Panc1 (cell line): ENCODE results near the gene KLHDC10.

ENCODE experiments used
- POLR2AphosphoS5 ChIP-seq: IDR thresholded peaks from 2 replicates; pipeline ENCODE4 v1.6.1; 2012; ENCODE audit warnings: mild to moderate bottlenecking, low read depth, low read length, moderate library complexity
- SIN3A ChIP-seq: IDR thresholded peaks from 2 replicates; pipeline ENCODE4 v1.6.1; 2012; ENCODE audit warnings: low read depth, mild to moderate bottlenecking, low read length, moderate library complexity, borderline replicate concordance; ENCODE audit not compliant: insufficient read depth
- TCF7L2 ChIP-seq: IDR thresholded peaks from 2 replicates; pipeline ENCODE4 v1.6.1; 2011; ENCODE audit warnings: mild to moderate bottlenecking, low read depth, low read length, inconsistent platforms
- TF ChIP-seq, protein P1 (sequence below): fragments of 450-650 bp; IDR thresholded peaks from 2 replicates; pipeline ENCODE4 v1.5.1; 2017; ENCODE audit warnings: mild to moderate bottlenecking
- TF ChIP-seq, protein P2 (sequence below), 2 experiments: IDR thresholded peaks; 2 replicates each; pipeline ENCODE4 v1.6.1; 2011 to 2012; ENCODE audit warnings: low read depth in 2 of 2, control low read depth in 1 of 2, low read length in 1 of 2, mild to moderate bottlenecking in 1 of 2, moderate library complexity in 1 of 2; ENCODE audit not compliant: insufficient read depth in 1 of 2

DNA sequence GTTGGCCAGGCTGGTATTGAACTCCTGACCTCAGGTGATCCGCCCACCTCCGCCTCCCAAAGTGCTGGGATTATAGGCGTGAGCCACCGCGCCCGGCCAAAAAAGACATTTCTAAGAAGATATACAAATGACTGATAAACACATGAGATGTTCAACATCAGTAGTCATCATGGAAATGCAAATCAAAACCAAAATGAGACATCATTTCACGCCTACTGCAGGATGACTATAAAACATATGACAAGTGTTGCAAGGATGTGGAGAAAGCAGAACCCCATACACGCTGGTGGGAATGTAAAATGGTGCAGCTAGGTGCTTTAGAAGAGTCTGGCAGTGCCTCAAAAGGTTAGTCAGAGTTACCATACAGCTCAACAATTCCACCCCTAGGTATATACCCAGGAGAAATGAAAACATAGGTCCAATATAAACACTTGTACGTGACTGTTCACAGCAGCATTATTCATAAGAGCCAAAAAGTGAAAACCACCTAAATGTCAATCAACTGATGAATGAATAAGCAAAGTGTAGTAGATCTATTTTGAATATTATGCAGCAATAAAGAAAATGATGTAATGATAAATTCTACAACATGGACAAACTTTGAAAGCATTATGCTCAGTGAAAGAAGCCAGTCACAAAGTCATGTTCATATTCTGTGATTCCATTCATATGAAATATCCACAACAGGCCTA lies 110.4 kb downstream of the KLHDC10 start:
- TF ChIP-seq, protein P1, sequence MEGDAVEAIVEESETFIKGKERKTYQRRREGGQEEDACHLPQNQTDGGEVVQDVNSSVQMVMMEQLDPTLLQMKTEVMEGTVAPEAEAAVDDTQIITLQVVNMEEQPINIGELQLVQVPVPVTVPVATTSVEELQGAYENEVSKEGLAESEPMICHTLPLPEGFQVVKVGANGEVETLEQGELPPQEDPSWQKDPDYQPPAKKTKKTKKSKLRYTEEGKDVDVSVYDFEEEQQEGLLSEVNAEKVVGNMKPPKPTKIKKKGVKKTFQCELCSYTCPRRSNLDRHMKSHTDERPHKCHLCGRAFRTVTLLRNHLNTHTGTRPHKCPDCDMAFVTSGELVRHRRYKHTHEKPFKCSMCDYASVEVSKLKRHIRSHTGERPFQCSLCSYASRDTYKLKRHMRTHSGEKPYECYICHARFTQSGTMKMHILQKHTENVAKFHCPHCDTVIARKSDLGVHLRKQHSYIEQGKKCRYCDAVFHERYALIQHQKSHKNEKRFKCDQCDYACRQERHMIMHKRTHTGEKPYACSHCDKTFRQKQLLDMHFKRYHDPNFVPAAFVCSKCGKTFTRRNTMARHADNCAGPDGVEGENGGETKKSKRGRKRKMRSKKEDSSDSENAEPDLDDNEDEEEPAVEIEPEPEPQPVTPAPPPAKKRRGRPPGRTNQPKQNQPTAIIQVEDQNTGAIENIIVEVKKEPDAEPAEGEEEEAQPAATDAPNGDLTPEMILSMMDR, result no peak
- TF ChIP-seq POLR2AphosphoS5 (no peak), SIN3A (no peak), TCF7L2 (no peak)
- TF ChIP-seq, protein P2, sequence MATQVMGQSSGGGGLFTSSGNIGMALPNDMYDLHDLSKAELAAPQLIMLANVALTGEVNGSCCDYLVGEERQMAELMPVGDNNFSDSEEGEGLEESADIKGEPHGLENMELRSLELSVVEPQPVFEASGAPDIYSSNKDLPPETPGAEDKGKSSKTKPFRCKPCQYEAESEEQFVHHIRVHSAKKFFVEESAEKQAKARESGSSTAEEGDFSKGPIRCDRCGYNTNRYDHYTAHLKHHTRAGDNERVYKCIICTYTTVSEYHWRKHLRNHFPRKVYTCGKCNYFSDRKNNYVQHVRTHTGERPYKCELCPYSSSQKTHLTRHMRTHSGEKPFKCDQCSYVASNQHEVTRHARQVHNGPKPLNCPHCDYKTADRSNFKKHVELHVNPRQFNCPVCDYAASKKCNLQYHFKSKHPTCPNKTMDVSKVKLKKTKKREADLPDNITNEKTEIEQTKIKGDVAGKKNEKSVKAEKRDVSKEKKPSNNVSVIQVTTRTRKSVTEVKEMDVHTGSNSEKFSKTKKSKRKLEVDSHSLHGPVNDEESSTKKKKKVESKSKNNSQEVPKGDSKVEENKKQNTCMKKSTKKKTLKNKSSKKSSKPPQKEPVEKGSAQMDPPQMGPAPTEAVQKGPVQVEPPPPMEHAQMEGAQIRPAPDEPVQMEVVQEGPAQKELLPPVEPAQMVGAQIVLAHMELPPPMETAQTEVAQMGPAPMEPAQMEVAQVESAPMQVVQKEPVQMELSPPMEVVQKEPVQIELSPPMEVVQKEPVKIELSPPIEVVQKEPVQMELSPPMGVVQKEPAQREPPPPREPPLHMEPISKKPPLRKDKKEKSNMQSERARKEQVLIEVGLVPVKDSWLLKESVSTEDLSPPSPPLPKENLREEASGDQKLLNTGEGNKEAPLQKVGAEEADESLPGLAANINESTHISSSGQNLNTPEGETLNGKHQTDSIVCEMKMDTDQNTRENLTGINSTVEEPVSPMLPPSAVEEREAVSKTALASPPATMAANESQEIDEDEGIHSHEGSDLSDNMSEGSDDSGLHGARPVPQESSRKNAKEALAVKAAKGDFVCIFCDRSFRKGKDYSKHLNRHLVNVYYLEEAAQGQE (IDR thresholded peaks at IDR 0.05; ENCODE audit: insufficient read depth in 1 of 2, low read depth in 2 of 2, low read length in 1 of 2), result no peak
